Muscle layer of duodenum (tissue), 2 donors: ENCODE results near the gene ZNF516.

Experiments
- H3K27ac ChIP-seq: one replicate; pipeline ENCODE4 v1.7.0; 2013; ENCODE audit warnings: mild to moderate bottlenecking, low read length
- H3K27me3 ChIP-seq: one replicate; pipeline ENCODE4 v1.7.0; 2013; ENCODE audit warnings: low read depth, mild to moderate bottlenecking, control low read depth, low read length
- H3K36me3 ChIP-seq, 2 donors: one replicate each; pipeline ENCODE4 v1.7.0; 2013; ENCODE audit warnings: low read length in 2 of 2, control low read depth in 1 of 2, mild to moderate bottlenecking in 1 of 2; ENCODE audit not compliant: insufficient read depth in 2 of 2, control insufficient read depth in 1 of 2
- H3K4me1 ChIP-seq, 2 donors: one replicate each; pipeline ENCODE4 v1.7.0; 2013; ENCODE audit warnings: low read length in 2 of 2, mild to moderate bottlenecking in 2 of 2, control low read depth in 1 of 2, moderate library complexity in 1 of 2; ENCODE audit not compliant: insufficient read depth in 2 of 2, control insufficient read depth in 1 of 2
- H3K4me3 ChIP-seq, 2 donors: one replicate each; pipeline ENCODE4 v1.7.0; 2013; ENCODE audit warnings: low read length in 2 of 2, low read depth in 1 of 2, mild to moderate bottlenecking in 1 of 2
- H3K9me3 ChIP-seq, 2 donors: one replicate each; pipeline ENCODE4 v1.7.0; 2013; ENCODE audit warnings: low read length in 2 of 2, control low read depth in 1 of 2, mild to moderate bottlenecking in 1 of 2; ENCODE audit not compliant: control insufficient read depth in 1 of 2
- donor health status: healthy.

ZNF516 gene

GRCh38 chr18:76432274-76432755 is 62.7 kb downstream of the ZNF516 start:
- Histone ChIP-seq H3K36me3 (no peaks in the 10 kb centered on the region), H3K9me3 (no peaks in the 10 kb centered on the region), H3K27ac (no peak overlapping the region), H3K27me3 (no peaks in the 10 kb centered on the region), H3K4me1 (peaks cover 16 to 49% of the 10 kb centered on the region in 2 donors), H3K4me3 (no peak overlapping the region)

- peaks cover 16 to 42% of the 10 kb centered on the region in 2 donors for H3K4me1 ChIP-seq
- H3K4me3 ChIP-seq: no peak overlapping the region
Observed at GRCh38 chr18:76431437-76432273, 63.4 kb downstream of the ZNF516 start.

GRCh38 chr18:76430636-76431035 is 64.4 kb downstream of the ZNF516 start:
- H3K27ac ChIP-seq: no peak overlapping the region
- H3K4me1 ChIP-seq: peaks cover 16 to 34% of the 10 kb centered on the region in 2 donors
- H3K4me3 ChIP-seq: no peak overlapping the region
- H3K36me3 ChIP-seq: no peaks in the 10 kb centered on the region
- no peaks in the 10 kb centered on the region for H3K9me3 ChIP-seq
- no peaks in the 10 kb centered on the region for H3K27me3 ChIP-seq

More at GRCh38 chr18:76431437-76432273, 63.4 kb downstream of the ZNF516 start:
- H3K36me3 ChIP-seq: no peaks in the 10 kb centered on the region
- no peaks in the 10 kb centered on the region for H3K9me3 ChIP-seq
- H3K27me3 ChIP-seq: no peaks in the 10 kb centered on the region
- no peak overlapping the region for H3K27ac ChIP-seq

- Histone ChIP-seq H3K36me3 (no peaks in the 10 kb centered on the region), H3K4me1 (peaks cover 16 to 39% of the 10 kb centered on the region in 2 donors), H3K27ac (no peak overlapping the region), H3K4me3 (no peak overlapping the region), H3K27me3 (no peaks in the 10 kb centered on the region), H3K9me3 (no peaks in the 10 kb centered on the region)
Observed at GRCh38 chr18:76429262-76430126, 65.5 kb downstream of the ZNF516 start.

GRCh38 chr18:76428396-76429261 is 66.4 kb downstream of the ZNF516 start:
- Histone ChIP-seq H3K9me3 (no peaks in the 10 kb centered on the region), H3K4me3 (no peak overlapping the region), H3K36me3 (no peaks in the 10 kb centered on the region), H3K27ac (no peak overlapping the region), H3K4me1 (peaks cover 16 to 39% of the 10 kb centered on the region in 2 donors), H3K27me3 (no peaks in the 10 kb centered on the region)

- H3K36me3 ChIP-seq: no peaks in the 10 kb centered on the region
Observed at GRCh38 chr18:76426737-76427305, 68.2 kb downstream of the ZNF516 start.

GRCh38 chr18:76425146-76426131 is 69.6 kb downstream of the ZNF516 start:
- H3K27ac ChIP-seq: no peak overlapping the region
- H3K4me3 ChIP-seq: no peak overlapping the region
- no peaks in the 10 kb centered on the region for H3K36me3 ChIP-seq
- no peaks in the 10 kb centered on the region for H3K27me3 ChIP-seq
- H3K9me3 ChIP-seq: no peaks in the 10 kb centered on the region
- H3K4me1 ChIP-seq: peaks cover 12 to 32% of the 10 kb centered on the region in 2 donors

More at GRCh38 chr18:76426737-76427305, 68.2 kb downstream of the ZNF516 start:
- no peaks in the 10 kb centered on the region for H3K27me3 ChIP-seq
- peaks cover 16 to 37% of the 10 kb centered on the region in 2 donors for H3K4me1 ChIP-seq
- H3K9me3 ChIP-seq: no peaks in the 10 kb centered on the region
- no peak overlapping the region for H3K4me3 ChIP-seq
- no peak overlapping the region for H3K27ac ChIP-seq

- Histone ChIP-seq H3K27me3 (no peaks in the 10 kb centered on the region), H3K36me3 (no peaks in the 10 kb centered on the region), H3K27ac (no peak overlapping the region), H3K9me3 (no peaks in the 10 kb centered on the region), H3K4me1 (peaks cover 0 to 10% of the 10 kb centered on the region in 2 donors), H3K4me3 (no peak overlapping the region)
Observed at GRCh38 chr18:76422838-76423237, 72.2 kb downstream of the ZNF516 start.

- Histone ChIP-seq H3K36me3 (no peaks in the 10 kb centered on the region), H3K27me3 (no peaks in the 10 kb centered on the region), H3K4me1 (peaks cover 0 to 10% of the 10 kb centered on the region in 2 donors), H3K4me3 (no peak overlapping the region), H3K9me3 (no peaks in the 10 kb centered on the region), H3K27ac (no peak overlapping the region)
Observed at GRCh38 chr18:76422121-76422520, 72.9 kb downstream of the ZNF516 start.

- no peak overlapping the region for H3K27ac ChIP-seq
- no peak overlapping the region for H3K4me3 ChIP-seq
Observed at GRCh38 chr18:76421685-76422078, 73.4 kb downstream of the ZNF516 start.

More at GRCh38 chr18:76421685-76422078, 73.4 kb downstream of the ZNF516 start:
- Histone ChIP-seq H3K27me3 (no peaks in the 10 kb centered on the region), H3K4me1 (peaks cover 0 to 14% of the 10 kb centered on the region in 2 donors), H3K9me3 (no peaks in the 10 kb centered on the region), H3K36me3 (no peaks in the 10 kb centered on the region)
